D721Med (cell line): ENCODE measurements around the gene C4orf50.
A peak's percentile ranks its signal among the peaks of the same experiment; 100 is the strongest.

Experiments used
- DNase-seq: peaks from one replicate; pipeline ENCODE4 v3.0.0; 2011; ENCODE audit warnings: low spot score; ENCODE audit not compliant: insufficient read length
- FAIRE-seq: peaks from 2 replicates; lab custom pipeline; 2011; peaks lifted over from hg19 to GRCh38; lab: Jason Lieb, UNC
- CTCF ChIP-seq: IDR thresholded peaks from 2 replicates; pipeline ENCODE4 v1.5.1; 2012; ENCODE audit warnings: mild to moderate bottlenecking, control low read depth; ENCODE audit not compliant: insufficient read depth; ENCODE audit errors: missing control alignments

C4orf50 gene

GRCh38 chr4:5989236-5990225 is 28.7 kb downstream of the C4orf50 start:
- FAIRE-seq, result no peak
- no peak for DNase-seq
- TF ChIP-seq CTCF, result no peak

- DNase-seq, result no peak
- no peak for TF ChIP-seq CTCF
- FAIRE-seq, result no peak
These were observed 30.0 kb downstream of the C4orf50 start for GRCh38 chr4:5988086-5988845.

DNA sequence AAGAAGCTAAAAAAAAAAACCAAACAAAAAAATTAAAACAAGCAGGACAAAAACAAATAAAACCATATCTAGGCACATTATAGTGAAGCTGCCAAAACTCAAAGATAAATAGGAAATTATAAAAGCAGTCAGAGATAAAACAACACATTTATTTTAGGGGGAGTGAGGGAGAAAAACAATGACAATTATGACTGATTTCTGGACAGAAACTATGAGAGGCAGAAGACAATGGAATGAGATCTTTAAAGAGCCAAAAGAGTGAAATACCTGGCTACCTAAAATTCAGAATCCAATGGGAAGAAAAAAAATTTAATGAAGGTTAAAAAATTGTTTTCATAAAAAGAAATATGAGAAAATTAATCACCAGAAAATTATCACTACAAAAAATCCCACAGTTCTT is 33.4 kb downstream of the C4orf50 start:
- TF ChIP-seq CTCF, result no peak
- no peak for FAIRE-seq
- no peak for DNase-seq

- no peak for FAIRE-seq
- DNase-seq, result no peak
- TF ChIP-seq CTCF, result no peak
These were observed 35.9 kb downstream of the C4orf50 start for GRCh38 chr4:5982156-5982973.

- DNase-seq (no peak), FAIRE-seq (no peak)
- TF ChIP-seq CTCF, result no peak
These were observed 37.6 kb downstream of the C4orf50 start for GRCh38 chr4:5980436-5981155.

DNA sequence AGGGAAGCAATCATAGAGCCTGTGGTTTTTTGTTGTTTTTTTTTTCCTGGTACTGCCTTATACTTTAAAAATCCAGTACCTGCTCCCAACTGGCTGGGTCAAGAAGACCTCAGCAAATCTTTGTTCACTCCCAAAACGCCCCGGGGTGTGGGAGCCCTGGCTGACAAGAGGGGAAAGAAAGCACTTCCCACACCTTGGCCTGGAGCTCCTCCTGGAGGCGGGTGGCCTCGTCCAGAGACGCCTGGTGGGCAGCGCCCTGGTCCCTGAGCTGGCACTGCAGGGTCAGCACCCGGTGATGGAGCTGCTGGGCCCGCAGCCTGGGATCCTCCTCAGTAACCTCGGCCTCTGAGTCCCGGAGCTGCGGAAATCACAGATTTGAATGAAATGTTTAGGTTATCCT is 38.2 kb downstream of the C4orf50 start:
- DNase-seq (peak; percentile 56), FAIRE-seq (no peak)
- TF ChIP-seq CTCF, result peak; percentile 35
